ENCODE data around the gene ADCY9.
"Not testable (repeated sequence)": the region's sequence is repeated elsewhere in the genome, so short reads cannot be mapped to it uniquely, and the experiment has no call there.

The ADCY9 gene

GRCh38 chr16:4116325-4117249, at the start of gene ADCY9:
ADCY9 (minus strand) TSS chr16:4116442; CDS start chr16:4115442, 1,000 bp downstream.
- peak; percentile 99 for DNase-seq

DNA sequence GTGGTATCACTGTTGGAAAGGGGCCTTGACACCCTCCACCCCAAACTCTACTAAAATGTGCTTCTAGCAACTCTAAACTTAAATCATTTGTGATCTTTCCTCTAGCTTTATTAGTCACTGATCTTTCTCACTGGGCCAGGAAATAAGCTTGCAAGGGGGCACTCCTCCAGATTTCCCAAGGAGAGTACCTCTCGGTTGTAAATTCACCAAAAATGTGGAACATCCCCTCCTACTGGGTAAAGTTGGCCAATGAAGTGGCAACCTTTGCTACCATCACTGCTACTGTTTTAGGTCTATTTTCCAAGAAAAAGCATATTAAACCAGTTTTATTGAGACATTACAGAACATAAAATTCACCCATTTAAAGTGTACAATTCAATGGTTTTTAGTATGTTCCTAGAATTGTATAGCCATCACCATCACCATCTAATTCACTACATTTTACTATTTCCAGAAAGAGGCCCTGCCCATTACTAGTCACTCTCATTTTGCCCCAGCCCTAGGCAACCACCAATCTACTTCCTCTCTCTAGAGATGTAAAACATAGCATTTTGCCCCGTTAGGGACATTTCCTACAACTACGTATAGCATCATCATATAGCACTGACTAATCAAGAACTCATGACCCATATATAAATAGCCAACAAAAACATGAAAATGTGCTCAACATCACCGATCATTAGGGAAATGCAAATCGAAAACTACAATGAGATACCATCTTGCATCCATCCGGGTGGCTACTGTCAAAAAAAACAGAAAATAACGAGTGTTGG, 44.6 kb upstream of the ADCY9 start:
- no peak for DNase-seq

GRCh38 chr16:4159726-4160125, 43.5 kb upstream of the ADCY9 start:
- DNase-seq = no peak

DNA sequence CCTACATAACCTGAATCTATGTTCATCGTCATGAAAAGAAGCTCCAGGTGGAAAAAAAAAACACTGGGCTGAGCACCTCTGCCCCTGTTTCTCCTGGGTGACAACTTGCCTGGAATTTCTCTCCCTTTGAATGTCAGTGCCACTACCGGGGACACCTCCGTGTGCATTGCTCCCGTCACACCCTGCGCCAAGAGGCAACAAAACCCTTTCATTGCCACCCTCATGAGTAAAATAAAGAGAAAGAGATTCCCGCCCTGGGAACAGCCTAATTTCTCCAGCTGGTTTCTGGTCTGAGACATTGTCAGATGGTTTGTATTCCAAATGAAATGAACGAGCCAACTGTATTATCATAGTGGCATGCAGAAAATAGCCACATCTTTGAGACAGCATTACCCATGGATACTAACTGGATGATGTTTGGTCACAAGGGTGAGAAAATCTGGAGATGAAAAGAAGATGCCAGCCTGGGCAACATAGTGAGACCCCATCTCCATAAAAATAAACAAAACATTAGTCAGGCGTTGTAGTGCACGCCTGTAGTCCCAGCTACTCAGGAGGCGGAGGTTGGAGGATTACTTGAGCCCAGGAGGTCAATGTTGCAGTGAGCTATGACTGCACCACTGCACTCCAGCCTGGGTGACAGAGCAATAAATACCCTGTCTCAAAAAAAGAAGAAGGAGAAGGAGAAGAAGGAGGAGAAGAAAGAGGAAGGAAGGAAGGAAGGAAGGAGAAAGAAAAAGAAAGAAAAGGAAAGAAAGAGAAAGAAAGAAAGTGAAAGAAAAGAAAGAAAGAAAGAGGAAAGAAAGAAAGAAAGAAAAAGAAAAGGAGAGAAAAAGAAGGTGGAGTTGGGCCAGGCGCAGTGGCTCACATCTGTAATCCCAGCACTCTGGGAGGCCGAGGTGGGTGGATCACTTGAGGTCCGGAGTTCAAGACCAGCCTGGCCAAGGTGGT, 42.2 kb upstream of the ADCY9 start:
- no peak for DNase-seq

- no peak for DNase-seq
These were observed 41.2 kb upstream of the ADCY9 start for GRCh38 chr16:4157376-4157825.

GRCh38 chr16:4156503-4156902, 40.3 kb upstream of the ADCY9 start:
- not testable (repeated sequence) for DNase-seq

- DNase-seq = not testable (repeated sequence)
These were observed 37.1 kb upstream of the ADCY9 start for GRCh38 chr16:4153364-4153763.

DNA sequence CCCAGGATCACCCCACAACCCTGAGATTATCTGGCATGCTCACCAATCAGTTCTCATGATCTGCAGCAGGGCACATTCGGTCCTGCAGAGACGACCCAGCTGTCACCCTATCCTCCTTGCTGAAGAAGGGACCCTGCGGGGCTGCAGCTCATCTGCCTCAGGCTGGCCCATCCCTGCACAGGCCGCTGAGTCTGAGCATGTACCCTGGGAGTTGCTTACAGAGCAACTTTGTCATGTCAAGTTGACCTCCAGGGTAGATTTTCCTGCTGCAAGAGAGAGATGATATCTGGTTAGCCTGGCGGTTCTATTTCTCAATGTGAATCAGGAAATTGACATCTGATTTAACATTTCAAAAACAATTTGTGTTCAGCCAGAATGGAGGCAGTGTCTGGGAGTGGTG, 36.0 kb upstream of the ADCY9 start:
- no peak for DNase-seq

GRCh38 chr16:4147236-4147635, 31.0 kb upstream of the ADCY9 start:
- DNase-seq = no peak

DNA sequence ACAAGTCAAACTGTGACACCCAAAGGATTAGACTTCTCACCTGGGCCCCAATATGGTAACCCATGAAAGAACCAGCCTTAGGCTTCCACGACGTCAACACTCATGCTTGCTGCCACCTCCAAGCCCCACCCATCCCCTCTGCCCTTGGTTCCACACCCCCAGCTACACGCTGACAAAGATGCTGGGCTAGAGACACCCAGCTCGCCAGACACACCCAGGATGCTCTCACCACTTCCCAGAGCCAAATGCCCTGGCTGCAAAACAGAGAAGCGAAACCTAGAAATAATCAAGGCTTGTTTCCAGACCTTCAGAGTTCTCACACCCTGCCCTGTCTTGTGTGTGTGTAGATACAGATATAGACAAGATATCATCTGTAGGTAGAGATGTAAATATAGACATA, 26.0 kb upstream of the ADCY9 start:
- DNase-seq = no peak

DNA sequence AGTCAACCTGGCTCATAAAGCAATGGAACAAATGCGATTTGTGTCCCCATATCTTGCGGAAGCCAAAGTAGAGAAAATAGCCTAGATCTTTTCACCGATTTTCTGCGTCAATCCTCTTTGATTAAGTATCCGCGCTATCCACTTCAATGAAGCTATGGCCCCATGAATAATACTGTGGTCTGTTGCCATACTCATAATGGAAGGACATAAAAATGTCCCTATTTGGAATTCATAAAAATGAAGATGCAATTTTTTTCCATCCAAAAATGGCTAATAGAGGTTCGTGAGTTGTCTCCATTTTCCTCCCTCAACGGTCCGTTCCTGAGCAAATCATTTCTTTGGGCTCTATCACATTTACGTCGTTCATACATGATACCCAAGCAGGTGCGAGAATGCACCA, 25.4 kb upstream of the ADCY9 start:
- no peak for DNase-seq

- DNase-seq = no peak
These were observed 24.4 kb upstream of the ADCY9 start for GRCh38 chr16:4140652-4141051.

- no peak for DNase-seq
These were observed 23.7 kb upstream of the ADCY9 start for GRCh38 chr16:4139968-4140367.

- no peak for DNase-seq
These were observed 22.5 kb upstream of the ADCY9 start for GRCh38 chr16:4138713-4139112.

GRCh38 chr16:4137438-4137837, 21.2 kb upstream of the ADCY9 start:
- DNase-seq = no peak

GRCh38 chr16:4136229-4136813, 20.1 kb upstream of the ADCY9 start:
- DNase-seq = no peak

DNA sequence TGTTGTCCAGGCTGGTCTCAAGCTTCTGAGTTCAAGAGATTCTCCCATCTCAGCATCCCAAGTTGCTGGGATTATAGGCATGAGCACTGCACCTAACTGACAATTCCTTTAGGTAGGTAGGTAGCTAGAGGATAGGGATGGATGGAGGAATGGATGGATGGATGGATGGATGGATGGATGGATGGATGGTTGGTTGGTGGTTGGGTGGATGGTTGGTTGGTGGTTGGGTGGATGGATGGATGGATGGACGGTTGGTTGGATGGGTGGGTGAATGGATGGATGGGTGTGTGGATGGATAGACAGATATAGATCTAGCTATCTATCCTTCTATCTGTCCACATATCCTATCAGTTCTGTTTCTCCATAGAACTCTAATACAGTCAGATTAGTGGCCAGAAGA, 19.3 kb upstream of the ADCY9 start:
- DNase-seq = no peak

GRCh38 chr16:4133897-4134372, 17.7 kb upstream of the ADCY9 start:
- no peak for DNase-seq

GRCh38 chr16:4131621-4132020, 15.4 kb upstream of the ADCY9 start:
- DNase-seq = no peak

DNA sequence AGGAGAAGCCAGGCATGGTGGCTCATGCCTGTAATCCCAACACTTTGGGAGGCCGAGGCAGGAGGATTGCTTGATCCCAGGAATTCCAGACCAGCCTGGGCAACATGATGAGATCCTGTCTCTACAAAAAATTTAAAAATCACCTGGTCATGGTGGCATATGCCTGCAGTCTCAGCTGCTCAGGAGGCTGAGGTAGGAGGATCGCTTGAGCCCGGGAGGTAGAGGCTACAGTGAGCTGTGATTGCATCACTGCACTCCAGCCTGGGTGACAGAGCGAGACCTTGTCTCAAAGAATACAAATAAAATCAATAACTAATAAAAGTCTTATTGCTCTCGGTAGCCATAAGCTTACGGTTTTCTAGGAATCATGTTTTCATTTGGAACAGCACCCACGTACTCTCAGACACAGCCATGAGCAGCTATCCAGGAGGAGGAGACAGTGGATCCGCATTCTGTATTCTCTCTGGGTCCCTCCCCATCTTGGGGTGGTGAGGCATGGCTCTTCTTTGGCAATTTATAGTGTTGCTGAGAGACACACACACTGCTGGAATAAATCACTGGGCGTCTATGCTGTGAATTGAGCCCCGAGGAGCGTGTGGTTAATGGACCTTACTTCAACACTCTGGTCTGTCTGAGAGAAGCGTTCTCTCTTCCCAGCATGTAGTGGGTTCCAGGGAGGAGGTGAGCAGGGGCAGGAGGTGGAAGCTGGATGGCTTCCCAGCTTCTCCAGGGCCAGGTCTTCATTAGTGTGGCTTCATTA, 8.5 kb upstream of the ADCY9 start:
- DNase-seq = no peak

DNA sequence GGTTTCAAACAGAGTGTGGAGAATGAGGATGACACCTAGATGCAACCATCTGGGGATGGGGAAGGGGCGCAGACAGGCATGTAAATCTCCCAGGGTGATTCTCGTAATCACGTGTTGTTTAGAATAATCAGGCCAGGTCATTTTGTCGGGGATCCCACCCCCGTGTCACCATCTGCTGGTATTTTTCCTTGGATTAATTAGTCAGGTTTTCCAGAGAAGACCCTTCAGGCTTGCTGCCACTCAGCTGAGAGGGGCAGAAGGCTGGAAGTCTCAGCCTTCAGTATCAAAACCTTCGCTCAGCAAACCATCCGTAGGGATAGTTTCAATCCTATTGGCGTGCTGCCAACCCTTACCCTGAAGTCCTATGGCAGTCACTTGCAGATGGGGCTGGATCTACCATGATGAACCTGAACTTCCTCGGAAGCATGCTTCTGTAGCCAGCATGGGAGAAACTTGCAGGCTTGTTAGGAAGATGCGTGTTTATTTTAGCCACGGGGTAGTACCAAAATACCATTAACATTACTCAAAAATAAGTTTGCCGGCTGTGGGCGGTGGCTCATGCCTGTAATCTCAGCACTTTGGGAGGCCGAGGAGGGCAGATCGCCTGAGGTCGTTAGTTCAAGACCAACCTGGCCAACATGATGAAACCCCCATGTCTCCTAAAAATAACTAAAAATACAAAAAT, 7.5 kb upstream of the ADCY9 start:
- DNase-seq = no peak

Data from 8988T (cell line).